GM12864 (cell line): ENCODE results near the gene SPIB.
A peak's percentile ranks its signal among the peaks of the same experiment; 100 is the strongest.
"Not testable (repeated sequence)": the region's sequence is repeated elsewhere in the genome, so short reads cannot be mapped to it uniquely, and the experiment has no call there.

ENCODE experiments used
- DNase-seq: peaks from one replicate; pipeline ENCODE4 v3.0.0-alpha.2; 2011; ENCODE audit warnings: low read depth
- H3K4me3 ChIP-seq: 2 replicates; pipeline ENCODE4 v1.5.1; 2011; ENCODE audit warnings: mild to moderate bottlenecking, low read depth, low read length, control low read depth
- CTCF ChIP-seq: IDR thresholded peaks from 2 replicates; pipeline ENCODE4 v1.5.1; 2011; ENCODE audit warnings: low read depth, mild to moderate bottlenecking, moderate library complexity, low read length, control low read depth, inconsistent platforms; ENCODE audit errors: missing control alignments

The SPIB gene

GRCh38 chr19:50433201-50434180 is 14.8 kb downstream of the SPIB start:
- no peak for DNase-seq
- peak overlapping the region; percentile 64 for H3K4me3 ChIP-seq
- TF ChIP-seq CTCF: no peak

GRCh38 chr19:50434525-50434924 is 15.8 kb downstream of the SPIB start:
- no peak overlapping the region for H3K4me3 ChIP-seq
- no peak for DNase-seq
- no peak for TF ChIP-seq CTCF

- DNase-seq: no peak
- H3K4me3 ChIP-seq: no peak overlapping the region
- TF ChIP-seq CTCF: no peak
These were observed 16.5 kb downstream of the SPIB start for GRCh38 chr19:50435221-50435620.

- no peak for DNase-seq
- H3K4me3 ChIP-seq: no peak overlapping the region
- TF ChIP-seq CTCF: no peak
These were observed 16.9 kb downstream of the SPIB start for GRCh38 chr19:50435627-50436026.

GRCh38 chr19:50437862-50438449 is 19.2 kb downstream of the SPIB start:
- no peak overlapping the region for H3K4me3 ChIP-seq
- no peak for DNase-seq
- no peak for TF ChIP-seq CTCF

GRCh38 chr19:50439130-50439529 is 20.4 kb downstream of the SPIB start:
- not testable (repeated sequence) for DNase-seq, H3K4me3 ChIP-seq

GRCh38 chr19:50444059-50444458 is 25.3 kb downstream of the SPIB start:
- no peak for TF ChIP-seq CTCF
- H3K4me3 ChIP-seq: no peak overlapping the region
- no peak for DNase-seq
